ENCODE results near the gene CDH1.
A peak's percentile ranks its signal among the peaks of the same experiment; 100 is the strongest.

Gene CDH1

DNA sequence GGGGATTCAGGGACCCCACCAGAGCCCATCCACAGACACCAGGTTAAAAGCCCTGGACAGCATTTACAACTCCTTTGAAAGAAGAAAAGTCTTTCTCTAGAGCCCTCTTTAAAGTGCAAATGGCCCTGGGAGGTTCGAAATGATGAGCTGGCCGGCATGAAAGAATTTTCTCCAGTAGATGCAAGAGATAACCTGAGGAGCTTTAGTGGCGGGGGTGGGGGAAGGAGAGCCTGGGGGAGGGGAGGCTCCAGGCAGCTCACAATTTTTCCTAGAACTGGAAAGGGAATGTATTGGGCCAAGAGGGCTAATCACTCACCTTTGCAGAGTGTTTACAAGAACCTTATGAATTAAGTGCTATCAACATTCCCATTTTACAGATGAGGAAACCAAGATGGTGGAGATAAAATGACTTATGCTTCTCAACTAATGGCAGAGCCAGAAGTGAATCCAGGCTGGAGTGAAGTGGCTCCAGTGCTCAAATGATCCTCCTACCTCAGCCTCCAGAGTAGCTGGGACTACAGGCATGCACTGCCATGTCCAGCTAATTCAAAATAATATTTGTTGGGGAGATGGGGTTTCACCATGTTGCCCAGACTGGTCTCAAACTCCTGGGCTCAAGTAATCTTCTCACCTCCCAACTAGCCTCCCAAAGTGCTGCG is 4.2 kb upstream of the CDH1 start:
- DNase-seq = no peak

DNA sequence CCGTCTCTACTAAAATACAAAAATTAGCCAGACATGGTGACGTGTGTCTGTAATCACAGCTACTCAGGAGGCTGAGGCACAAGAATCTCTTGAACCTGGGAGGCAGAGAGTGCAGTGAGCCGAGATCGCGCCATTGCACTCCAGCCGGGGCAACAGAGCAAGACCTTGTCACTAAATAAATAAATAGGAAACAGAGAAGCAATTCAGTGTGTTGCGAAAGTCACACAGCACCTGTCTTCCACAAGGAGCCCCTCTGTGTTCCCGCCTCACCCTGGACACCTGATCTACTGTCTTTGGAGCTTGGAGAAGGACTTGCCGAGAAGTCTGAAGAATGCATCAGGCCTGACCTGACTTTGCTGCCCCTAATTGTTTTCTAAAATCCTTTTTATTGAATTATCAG is 3.5 kb upstream of the CDH1 start:
- no peak for DNase-seq

DNA sequence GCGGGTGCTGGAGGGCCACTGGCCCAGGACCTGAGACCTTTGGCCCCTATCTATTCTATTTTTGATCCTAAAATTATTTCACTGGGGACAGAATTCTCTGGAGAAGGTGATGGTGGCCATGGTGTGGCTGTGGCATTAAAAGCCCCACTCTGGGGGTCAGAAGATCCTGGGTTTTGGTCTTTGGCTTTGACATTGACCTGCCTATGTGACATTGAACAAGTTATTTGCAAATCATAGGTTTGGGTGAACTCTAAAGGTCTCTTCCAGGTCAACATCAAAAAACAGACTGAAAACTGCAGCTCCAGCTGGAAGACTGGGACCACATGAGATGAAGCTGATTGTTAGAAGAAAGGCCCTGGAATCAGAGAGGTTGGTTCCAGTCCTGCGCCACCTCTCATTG is 2.3 kb upstream of the CDH1 start:
- no peak for DNase-seq

DNA sequence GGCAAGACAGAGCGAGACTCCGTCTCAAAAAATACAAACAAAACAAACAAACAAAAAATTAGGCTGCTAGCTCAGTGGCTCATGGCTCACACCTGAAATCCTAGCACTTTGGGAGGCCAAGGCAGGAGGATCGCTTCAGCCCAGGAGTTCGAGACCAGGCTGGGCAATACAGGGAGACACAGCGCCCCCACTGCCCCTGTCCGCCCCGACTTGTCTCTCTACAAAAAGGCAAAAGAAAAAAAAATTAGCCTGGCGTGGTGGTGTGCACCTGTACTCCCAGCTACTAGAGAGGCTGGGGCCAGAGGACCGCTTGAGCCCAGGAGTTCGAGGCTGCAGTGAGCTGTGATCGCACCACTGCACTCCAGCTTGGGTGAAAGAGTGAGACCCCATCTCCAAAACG is 531 bp upstream of the CDH1 start:
- DNase-seq = no peak

DNA sequence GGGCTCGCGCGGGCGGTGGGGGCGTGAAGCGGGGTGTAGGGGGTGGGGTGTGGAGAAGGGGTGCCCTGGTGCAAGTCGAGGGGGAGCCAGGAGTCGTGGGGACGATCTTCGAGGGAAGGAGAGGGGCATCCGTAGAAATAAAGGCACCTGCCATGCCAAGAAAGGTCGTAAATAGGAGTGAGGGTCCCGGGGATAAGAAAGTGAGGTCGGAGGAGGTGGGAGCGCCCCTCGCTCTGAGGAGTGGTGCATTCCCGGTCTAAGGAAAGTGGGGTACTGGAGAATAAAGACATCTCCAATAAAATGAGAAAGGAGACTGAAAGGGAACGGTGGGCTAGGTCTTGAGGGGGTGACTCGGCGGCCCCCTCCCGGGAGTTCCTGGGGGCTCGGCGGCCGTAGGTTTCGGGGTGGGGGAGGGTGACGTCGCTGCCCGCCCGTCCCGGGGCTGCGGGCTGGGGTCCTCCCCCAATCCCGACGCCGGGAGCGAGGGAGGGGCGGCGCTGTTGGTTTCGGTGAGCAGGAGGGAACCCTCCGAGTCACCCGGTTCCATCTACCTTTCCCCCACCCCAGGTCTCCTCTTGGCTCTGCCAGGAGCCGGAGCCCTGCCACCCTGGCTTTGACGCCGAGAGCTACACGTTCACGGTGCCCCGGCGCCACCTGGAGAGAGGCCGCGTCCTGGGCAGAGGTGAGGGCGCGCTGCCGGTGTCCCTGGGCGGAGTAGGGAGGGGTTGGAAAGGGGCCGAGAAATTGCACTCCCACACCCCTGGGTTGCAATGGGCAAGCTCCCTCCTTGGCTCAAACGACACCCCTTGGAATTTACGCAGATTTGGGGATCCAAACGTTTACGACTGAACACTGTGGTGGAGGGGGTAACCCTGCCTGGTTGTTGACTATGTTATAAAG is 888 bp downstream of the CDH1 start:
- DNase-seq = peak; percentile 49

DNA sequence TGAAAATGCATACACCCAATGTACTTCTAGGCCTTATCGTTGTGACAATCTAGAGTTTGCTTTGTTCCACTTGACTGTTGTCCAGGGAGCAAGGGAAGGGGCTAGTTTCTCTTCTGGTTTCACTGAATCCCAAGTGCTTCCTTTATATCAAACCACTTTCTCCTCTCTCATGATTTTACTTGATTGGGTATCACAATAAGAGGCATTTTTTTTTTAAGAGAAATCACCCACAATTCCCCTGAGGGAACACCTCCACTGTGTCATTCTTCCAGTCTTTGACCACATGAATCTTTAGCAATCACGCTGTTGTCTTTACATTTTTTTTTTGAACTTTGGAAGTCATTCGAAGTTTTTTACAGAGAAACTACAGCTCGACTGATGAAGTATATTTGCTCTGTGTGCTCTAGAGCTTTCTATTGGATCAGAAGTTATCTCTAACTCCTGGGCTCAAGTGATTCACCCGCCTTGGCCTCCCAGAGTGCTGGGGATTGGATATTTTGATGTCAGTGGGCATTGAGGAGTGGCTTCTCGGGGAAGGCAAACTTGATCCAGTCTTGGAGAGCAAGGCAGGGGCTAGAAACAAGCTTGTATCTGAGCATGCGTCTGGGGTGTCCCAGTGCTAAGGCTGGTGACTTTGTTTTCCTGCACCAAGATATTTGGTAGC is 3.0 kb downstream of the CDH1 start:
- no peak for DNase-seq

DNA sequence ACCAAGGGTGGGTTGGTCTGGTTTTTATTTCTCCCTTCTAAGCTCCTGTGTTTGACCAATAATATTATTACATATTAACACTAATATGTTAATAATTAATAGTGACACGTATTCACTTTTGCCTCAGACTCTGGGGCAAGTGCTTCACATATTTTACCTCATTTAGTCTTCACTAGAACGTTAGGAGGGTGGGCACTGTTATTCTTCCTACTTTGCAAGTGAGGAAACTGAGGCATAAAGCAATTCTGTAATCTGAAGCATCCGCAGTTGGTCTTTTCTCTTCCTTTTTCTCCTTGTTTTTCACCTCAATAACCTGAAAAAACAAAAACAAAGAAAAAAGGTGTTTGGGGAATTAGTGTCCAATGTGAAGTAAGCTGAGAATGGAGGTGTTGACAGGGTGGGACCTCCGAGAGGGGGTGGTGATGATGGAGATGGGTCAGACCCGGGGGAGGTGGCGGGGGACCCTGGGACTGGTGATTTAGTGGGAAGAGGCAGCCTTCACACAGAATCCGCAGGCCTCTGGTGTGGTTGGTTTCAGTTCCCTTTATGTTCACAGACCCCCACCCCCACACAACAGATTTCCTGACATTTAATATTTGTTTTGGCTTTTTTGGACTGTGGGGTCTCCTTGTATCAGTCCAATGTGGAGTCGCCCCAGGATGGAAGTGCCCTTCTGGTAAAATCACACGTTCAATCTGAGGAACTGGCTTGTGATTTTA is 3.7 kb downstream of the CDH1 start:
- DNase-seq = no peak

DNA sequence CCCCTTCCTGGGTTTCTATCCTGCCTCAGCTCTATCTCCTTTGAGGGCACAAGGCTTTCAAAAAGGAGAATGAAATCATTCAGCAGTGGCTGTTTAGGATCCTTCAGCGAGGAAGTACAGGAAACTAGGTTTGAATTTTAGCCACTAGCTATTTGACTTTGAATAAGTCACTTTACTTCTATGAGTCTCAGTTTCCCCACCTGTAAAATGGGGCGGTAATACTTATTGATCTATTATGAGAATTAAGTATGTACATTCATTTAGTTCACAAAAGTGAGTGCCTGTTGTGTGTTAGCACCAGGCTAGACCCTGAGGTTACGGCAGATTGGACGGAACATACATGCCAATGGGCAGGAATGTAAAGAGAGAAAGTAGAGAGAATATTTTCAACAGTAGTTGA is 6.6 kb downstream of the CDH1 start:
- no peak for DNase-seq

DNA sequence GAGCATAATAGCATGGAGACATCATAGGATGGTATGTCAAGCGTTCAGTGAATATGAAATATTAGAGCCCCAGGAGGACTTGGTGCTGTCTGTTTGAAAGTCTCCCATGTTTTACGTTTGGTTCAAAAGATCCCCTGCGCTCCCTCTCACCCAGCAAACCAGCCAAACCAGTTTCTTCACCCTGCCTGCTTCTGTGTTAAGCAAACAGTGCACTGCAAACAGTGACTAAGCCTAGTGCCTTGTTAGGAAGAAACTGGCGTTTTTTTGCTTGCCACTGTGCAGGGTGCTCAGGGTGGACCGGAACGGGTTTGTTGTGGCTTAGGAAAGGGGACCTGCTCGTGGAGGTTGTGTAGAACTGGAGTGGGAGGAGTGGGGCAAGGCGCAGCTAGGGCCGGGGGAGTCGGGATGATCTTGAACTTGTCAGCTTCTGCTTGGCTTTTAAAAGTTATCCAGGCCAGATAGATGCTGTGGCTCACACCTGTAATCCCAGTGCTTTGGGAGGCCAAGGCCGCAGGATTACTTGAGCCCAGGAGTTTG is 7.7 kb downstream of the CDH1 start:
- DNase-seq = peak; percentile 83

DNA sequence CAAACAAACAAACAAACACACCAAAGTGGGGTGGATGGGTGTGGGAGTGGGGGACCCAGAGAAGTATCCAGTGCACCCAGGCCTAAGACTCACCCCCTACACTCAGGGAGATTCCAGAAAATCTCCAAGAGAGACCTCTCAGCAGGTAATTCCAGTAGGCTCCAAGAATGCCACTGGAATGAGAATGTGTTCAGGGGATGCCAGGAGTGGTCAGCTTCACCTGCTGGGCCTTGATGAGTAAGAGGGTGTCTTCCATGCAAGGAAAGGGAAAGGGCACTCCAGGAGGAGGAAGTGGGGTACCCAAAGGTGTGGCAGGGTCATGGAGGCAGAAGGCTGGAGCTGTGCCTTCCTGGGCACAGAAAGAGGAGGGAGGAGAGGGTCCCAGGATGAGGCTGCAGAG is 9.9 kb downstream of the CDH1 start:
- DNase-seq = no peak

DNA sequence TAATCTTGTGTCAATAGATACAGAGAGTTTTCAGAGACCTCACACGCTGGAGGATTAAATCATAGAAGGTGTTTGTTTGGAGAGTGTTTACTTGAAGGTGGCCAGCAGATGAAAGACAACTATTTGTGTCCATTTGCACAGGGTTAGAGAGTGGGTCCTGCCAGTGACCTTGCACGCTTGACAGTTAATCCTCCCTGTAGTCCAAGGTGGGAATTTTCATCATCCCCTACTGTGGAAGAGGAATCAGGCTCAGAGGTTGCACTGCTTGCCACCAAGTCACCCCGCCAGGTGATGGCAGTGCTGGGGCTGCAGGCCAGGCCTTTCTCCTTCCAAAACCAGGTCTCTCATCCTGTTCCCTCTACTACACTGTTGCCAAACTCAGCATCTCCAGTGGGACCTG is 12.3 kb downstream of the CDH1 start:
- no peak for DNase-seq

DNA sequence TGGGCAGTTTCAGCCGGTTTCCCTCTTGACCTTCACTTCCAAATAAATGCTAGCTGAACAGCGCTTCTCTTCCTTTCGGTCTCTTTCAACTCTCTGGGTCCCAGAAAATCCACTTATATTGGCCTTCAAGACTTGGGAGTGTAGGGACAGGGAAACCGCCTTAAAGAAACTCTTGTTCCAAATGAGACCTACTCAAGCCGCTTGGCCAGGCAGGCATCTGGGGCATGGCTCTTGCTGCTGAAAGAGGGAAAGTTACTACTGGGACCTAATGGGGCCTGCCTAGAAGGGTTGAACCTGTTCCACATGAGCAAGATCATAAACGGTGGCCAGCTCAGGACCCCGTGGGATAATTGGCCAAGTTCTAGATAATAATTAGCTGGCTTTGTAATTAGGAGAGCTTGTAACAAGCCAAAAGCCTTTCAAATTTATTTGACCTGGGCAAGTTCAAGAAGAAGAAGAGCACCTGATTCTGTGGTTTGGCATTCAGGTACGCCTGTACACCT is 13.2 kb downstream of the CDH1 start:
- DNase-seq = no peak

DNA sequence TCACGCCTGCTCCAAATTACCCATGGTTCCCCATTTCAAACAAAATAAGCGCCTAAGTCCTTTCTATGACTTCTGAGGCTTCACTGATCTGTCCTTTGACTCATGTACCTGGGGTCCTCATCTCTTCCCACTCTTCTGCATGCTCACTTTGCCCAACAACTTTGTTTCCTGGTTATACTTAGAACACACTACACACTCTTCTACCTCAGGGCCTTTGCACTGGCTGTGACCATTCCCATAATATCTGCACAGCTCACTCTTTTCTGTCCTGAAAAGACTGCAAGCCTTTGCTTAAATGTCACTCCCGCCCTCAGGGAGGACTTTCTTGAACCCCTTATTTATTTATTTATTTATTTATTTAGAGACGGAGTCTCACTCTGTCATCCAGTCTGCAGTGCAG is 14.1 kb downstream of the CDH1 start:
- DNase-seq = no peak

DNA sequence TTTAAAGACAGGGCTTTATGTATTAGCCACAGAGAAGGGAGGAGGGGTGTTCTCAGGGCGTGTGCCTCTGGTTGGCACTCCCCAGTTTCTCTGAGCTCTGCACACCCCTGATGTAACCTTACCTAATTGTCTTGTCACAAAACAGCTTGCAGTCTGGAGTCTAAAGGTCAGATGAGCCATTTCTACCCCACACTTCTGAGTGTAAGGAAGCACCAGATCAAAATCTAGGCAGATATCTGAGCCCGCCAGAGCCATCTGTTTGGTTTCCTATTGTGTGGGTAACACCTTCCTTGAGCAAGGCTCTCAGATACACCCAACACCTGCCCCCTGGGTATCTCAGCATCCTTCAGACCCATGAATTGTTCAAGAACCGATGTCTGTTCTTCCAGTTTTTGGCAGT is 15.5 kb downstream of the CDH1 start:
- no peak for DNase-seq

DNA sequence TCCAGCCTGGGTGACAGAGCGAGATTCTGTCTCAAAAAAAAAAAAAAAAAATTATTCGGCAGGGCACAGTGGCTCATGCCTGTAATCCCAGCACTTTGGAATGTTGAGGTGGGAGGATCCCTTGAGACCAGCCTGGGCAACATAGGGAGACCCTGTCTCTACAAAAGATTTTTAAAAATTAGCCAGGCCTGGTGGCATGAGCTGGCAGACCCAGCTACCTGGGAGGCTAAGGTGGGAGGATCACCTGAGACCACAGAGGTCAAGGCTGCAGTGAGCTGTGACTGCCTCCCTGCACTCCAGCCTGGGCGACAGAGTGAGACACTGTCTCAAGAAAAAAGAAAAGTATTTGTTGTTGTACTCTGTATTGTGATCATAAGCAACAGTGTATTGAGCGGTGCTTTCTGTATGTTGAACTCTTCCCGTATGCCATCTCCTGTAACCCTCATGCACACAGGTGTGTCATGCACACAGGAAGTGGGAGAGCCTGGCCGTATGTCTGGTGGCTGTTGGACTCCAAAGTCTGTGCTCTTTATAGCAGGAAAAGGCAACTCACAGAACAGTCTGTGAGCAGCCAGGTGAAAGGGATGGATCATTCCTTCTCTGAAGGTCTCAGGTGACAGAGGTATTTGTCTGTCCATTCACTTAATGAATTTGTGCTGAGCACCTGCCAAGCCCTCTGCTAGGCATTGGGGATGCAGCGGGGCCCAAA is 17.1 kb downstream of the CDH1 start:
- no peak for DNase-seq

DNA sequence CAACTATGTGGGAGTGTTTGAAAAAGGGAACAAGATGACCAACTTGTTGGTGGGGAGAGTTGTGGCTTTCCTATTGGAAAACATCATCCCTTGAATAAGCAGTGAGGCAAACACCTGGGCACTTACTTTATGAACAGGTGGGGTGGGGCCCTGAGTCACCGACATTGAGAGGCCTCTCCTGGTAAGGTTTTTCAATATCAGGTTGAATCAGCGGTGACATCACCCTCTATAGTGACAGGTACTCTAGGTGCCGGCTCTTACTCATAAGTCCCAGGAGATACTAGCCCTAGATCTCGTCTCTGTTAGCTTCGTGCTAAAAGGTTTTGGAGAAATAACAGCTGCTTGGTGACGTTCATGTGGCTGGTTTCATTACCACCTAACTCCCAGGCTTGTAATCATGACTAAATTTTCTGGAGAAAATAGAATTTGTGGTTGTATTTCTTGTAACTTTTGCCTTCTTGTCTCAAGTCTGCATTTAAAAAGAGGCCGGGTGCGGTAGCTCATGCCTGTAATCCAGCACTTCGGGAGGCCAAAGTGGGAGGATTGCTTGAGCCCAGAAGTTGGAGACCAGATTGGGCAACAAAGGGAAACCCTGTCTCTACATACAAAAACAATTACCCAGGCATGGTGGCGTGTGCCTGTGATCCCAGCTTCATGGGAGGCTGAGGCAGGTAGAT is 19.3 kb downstream of the CDH1 start:
- peak; percentile 88 for DNase-seq

DNA sequence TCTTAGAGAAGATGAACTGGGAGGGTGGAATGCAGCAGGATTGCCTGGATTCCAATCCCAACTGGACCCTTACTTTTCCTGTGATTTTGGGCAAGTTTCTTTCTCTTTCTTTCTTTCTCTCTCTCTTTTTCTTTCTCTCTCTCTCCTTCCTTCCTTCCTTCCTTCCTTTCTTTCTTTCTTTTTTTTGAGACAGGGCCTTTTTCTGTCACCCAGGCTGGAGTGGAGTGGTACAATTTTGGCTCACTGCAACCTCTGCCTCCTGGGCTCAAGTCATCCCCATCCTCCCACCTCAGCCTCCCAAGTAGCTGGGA is 20.5 kb downstream of the CDH1 start:
- DNase-seq = no peak

DNA sequence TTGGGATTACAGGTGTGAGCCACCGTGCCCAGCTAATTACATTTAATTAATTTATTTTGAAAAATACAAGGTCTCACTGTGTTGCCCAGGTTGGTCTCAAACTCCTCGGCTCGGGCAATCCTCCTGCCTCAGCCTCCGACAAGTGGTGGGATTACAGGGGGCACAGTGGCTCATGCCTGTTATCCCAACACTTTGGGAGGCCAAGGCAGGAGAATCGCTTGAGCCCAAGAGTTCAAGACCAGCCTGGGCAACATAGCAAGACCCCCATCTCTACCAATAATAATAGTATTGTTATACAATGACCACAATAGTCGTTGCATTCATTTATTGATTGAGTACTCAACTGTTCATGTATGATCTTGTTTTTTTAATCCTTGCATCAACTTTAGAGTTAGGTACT is 22.0 kb downstream of the CDH1 start:
- DNase-seq = no peak

DNA sequence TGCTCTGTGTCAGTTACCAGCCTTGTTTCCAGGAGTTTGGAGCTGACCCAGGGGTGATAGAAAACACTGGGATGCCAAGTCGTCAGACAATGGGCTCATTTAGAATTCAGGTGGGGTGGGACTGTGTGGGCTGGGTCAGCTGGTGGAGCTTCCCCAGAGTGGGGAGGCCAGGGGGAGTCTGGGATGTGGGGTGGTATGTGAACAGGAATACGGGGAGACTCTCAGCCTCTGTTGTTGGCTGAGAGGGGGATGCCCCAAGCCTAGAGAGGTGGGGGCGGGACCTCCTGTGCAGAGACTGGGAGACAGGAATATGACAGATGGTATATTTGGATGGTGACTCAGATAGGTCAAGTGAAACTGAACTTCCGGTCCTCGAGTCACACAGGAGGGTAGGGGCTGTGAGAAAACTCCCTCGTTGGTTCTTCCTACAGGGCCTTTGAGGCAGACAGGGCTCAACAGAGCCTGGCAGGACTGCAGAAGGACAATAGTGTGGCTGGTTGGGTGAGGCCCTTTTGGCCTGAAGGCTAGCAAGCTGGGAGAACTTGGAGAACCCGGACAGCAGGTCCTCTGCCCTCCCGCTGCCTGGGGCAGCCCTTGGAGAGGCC is 23.7 kb downstream of the CDH1 start:
- no peak for DNase-seq

DNA sequence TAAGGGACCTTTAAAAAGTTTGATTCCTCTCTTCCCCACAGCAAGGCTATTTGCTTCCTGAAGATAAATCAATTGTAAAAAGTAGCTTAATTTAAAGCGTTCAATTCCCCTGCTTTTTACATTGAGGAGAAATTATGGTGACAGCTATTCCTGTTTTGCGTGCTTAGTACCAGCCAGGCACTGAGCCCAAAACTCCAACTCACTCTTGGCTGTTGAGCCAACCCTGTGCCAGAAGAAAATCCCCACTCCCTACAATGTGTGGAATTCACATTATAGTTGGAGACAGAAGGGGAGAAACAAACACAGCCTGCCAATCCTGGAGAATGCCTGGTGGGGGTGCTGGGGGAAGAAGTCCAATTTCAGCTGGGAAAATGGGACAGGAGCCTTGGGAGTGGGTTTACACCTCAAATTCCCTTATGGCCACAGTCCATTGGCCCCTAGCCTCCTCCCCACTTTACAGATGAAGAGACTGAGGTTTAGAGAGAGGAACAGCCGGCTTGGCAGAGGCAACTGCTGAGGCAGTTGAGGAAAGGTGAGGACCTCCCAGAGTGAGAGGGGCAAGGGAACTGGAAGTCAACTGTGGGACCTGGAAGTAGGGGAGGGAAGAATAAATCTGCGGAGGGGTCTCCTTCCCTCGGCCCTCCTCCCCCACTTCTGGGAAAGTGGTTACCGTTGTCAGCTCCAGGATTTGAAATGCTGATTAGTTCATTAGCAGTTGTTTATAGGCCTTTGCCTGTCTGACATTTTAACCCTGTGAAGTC is 26.1 kb downstream of the CDH1 start:
- no peak for DNase-seq

DNA sequence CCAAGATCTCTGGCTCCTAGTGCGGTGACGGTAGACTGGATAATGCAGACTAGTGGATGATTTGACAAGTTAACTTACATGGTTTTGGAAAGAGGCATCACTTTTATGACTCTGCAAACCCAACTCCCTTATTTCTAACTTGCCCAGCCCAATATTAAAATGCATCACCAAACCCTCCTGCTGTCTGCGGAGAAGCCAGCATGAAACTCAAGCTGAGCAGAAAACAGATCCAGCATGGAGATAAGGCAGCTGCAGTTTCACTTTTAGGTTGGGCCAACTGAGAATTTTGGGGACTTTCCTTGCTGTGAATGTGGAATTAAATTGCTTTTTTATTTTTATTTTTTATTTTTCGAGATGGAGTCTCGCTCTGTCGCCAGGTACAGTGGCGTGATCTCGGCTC is 27.8 kb downstream of the CDH1 start:
- no peak for DNase-seq
